SK-N-SH (cell line): ENCODE measurements around the gene STK11IP.

Experiments used
- EP300 ChIP-seq, 2 experiments: IDR thresholded peaks; 2 replicates each; pipeline versions ENCODE4 v1.4.0 to v1.6.1; 2012; ENCODE audit warnings: borderline replicate concordance in 1 of 2, low read depth in 1 of 2, low read length in 1 of 2
- EZH2phosphoT487 ChIP-seq: fragments of 200-600 bp; sonication (generic); IDR thresholded peaks from 2 replicates; pipeline ENCODE4 v1.6.1; 2017; ENCODE audit warnings: low read depth, mixed run types, mild to moderate bottlenecking, antibody characterized with exemption, moderate library complexity, borderline replicate concordance
- MEF2A ChIP-seq: IDR thresholded peaks from 2 replicates; pipeline ENCODE4 v1.4.0; 2012; ENCODE audit warnings: low read depth, borderline replicate concordance
- POLR2AphosphoS5 ChIP-seq: IDR thresholded peaks from 2 replicates; pipeline ENCODE4 v1.6.1; 2012; ENCODE audit warnings: low read depth, low read length
- RAD21 ChIP-seq: IDR thresholded peaks from 2 replicates; pipeline ENCODE4 v1.6.1; 2012; ENCODE audit warnings: mild to moderate bottlenecking, low read length
- USF1 ChIP-seq: IDR thresholded peaks from 2 replicates; pipeline ENCODE4 v1.4.0; 2012; ENCODE audit warnings: low read depth, borderline replicate concordance
- TF ChIP-seq, protein P1 (sequence below): fragments of 150-350 bp; IDR thresholded peaks from 2 replicates; pipeline ENCODE4 v1.6.1; 2017; ENCODE audit warnings: antibody characterized with exemption, low read length, low read depth, borderline replicate concordance
- TF ChIP-seq, protein P2 (sequence below): fragments of 200-600 bp; sonication (generic); IDR thresholded peaks from 2 replicates; pipeline ENCODE4 v1.6.1; 2017; ENCODE audit warnings: antibody characterized with exemption, mild to moderate bottlenecking, moderate library complexity
- TF ChIP-seq, protein P3 (sequence below): IDR thresholded peaks from 2 replicates; pipeline ENCODE4 v1.4.0; 2012; ENCODE audit warnings: low read depth, borderline replicate concordance
- TF ChIP-seq, protein P4 (sequence below): IDR thresholded peaks from 2 replicates; pipeline ENCODE4 v1.4.0; 2012; ENCODE audit warnings: low read depth

DNA sequence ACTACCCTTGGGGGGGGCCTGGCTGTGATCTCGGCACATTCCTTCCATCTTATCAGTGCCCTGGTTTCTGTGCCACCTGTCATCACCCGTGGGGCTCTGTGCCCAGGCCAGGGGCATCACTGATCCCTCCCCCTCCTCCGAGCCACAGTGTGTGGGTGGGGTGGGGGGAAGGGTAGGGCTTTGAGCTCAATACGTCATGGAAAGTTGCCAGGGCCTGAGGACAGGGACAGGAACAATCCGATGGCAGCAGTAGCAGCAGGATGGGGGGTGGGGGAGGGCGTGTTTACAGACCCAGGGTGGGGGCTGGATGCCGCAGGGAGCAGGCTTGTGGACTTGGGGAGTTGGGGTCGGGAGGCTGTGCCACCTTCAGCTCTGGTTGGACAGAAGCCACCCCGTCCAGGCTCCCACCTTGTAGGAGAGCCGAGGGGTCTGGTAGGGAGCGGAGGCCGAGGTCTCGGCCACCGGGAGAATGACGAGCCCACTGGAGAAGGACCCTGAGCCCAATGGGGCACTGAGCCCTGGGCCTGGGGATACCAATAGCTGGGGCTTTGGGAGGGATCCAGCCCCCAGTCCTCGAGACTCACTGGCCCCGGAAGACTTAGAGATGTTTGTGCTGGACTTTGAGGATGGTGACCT, 33.2 kb downstream of the STK11IP start:
- no peak for TF ChIP-seq RAD21
- TF ChIP-seq, protein P1, sequence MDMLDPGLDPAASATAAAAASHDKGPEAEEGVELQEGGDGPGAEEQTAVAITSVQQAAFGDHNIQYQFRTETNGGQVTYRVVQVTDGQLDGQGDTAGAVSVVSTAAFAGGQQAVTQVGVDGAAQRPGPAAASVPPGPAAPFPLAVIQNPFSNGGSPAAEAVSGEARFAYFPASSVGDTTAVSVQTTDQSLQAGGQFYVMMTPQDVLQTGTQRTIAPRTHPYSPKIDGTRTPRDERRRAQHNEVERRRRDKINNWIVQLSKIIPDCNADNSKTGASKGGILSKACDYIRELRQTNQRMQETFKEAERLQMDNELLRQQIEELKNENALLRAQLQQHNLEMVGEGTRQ = no peak
- no peak for TF ChIP-seq EP300 (IDR thresholded peaks at IDR 0.05; ENCODE audit: borderline replicate concordance in 1 of 2, low read depth in 1 of 2, low read length in 1 of 2)
- TF ChIP-seq, protein P2, sequence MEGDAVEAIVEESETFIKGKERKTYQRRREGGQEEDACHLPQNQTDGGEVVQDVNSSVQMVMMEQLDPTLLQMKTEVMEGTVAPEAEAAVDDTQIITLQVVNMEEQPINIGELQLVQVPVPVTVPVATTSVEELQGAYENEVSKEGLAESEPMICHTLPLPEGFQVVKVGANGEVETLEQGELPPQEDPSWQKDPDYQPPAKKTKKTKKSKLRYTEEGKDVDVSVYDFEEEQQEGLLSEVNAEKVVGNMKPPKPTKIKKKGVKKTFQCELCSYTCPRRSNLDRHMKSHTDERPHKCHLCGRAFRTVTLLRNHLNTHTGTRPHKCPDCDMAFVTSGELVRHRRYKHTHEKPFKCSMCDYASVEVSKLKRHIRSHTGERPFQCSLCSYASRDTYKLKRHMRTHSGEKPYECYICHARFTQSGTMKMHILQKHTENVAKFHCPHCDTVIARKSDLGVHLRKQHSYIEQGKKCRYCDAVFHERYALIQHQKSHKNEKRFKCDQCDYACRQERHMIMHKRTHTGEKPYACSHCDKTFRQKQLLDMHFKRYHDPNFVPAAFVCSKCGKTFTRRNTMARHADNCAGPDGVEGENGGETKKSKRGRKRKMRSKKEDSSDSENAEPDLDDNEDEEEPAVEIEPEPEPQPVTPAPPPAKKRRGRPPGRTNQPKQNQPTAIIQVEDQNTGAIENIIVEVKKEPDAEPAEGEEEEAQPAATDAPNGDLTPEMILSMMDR = no peak
- TF ChIP-seq, protein P3, sequence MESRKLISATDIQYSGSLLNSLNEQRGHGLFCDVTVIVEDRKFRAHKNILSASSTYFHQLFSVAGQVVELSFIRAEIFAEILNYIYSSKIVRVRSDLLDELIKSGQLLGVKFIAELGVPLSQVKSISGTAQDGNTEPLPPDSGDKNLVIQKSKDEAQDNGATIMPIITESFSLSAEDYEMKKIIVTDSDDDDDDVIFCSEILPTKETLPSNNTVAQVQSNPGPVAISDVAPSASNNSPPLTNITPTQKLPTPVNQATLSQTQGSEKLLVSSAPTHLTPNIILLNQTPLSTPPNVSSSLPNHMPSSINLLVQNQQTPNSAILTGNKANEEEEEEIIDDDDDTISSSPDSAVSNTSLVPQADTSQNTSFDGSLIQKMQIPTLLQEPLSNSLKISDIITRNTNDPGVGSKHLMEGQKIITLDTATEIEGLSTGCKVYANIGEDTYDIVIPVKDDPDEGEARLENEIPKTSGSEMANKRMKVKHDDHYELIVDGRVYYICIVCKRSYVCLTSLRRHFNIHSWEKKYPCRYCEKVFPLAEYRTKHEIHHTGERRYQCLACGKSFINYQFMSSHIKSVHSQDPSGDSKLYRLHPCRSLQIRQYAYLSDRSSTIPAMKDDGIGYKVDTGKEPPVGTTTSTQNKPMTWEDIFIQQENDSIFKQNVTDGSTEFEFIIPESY = no peak
- TF ChIP-seq POLR2AphosphoS5 = no peak
- TF ChIP-seq USF1 = no peak
- TF ChIP-seq MEF2A = no peak
- TF ChIP-seq, protein P4, sequence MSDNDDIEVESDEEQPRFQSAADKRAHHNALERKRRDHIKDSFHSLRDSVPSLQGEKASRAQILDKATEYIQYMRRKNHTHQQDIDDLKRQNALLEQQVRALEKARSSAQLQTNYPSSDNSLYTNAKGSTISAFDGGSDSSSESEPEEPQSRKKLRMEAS = no peak
- TF ChIP-seq EZH2phosphoT487 = no peak
